K562 (cell line): ENCODE results near the gene ATAD2B. TPM values are rescaled to one million over a fixed set of nuclear protein-coding genes. Genes with fewer than 3 reads are reported as not detected.
A peak's percentile ranks its signal among the peaks of the same experiment; 100 is the strongest.

Source experiments
- ATAC-seq: fragments of 200-7000 bp; cut with Tn5 transposase; 3 replicates; pipeline ENCODE4 v1.9.1; 2020; ENCODE audit warnings: moderate library complexity
- BruUV-seq: library from RNA; stranded (reverse); fragments of 400-500 nt; replicated peaks from 2 replicates; lab custom pipeline; 2021; lab: Mats Ljungman, UMichigan
- CTCF ChIA-PET: fragments of 300-600 bp; formaldehyde crosslinking; extraction: SDS; loops from one replicate; lab custom pipeline; 2021; ENCODE audit warnings: low intra/inter-chr PET ratio; lab: Yijun Ruan, JAX
- POLR2A ChIA-PET: fragments of 300-600, 350-650 bp; sonication (Branson Sonifier 250); formaldehyde crosslinking; extraction: SDS; loops from one replicate; lab custom pipeline; 2021; ENCODE audit warnings: antibody characterized with exemption, inconsistent platforms; lab: Yijun Ruan, JAX
- DNase-seq, 4 experiments: peaks; one replicate each; pipeline versions ENCODE4 v3.0.0 to v3.0.0-alpha.2; 2011 to 2018; ENCODE audit warnings: low spot score in 3 of 4, mixed read lengths in 3 of 4; ENCODE audit errors: extremely low read depth in 1 of 4
- FAIRE-seq: peaks from 2 replicates; lab custom pipeline; 2011; peaks lifted over from hg19 to GRCh38; lab: Jason Lieb, UNC
- H2AFZ ChIP-seq: 2 replicates; pipeline ENCODE4 v1.6.0; 2011; ENCODE audit warnings: low read depth, low read length, control low read depth, inconsistent platforms
- H3K27ac ChIP-seq: fragments of 200-600 bp; 3 replicates; pipeline ENCODE4 v1.8.0; 2011; ENCODE audit warnings: low read depth, mild to moderate bottlenecking, control low read depth, inconsistent platforms, low read length, moderate library complexity, mixed read lengths; ENCODE audit errors: extremely low read depth
- H3K27me3 ChIP-seq, 2 experiments: fragments of 300-600 bp in 1 of 2; 2 replicates in 1 of 2; 3 replicates in 1 of 2; pipeline versions ENCODE4 v1.6.0 to v1.8.0; 2011; ENCODE audit warnings: inconsistent platforms in 2 of 2, low read length in 2 of 2, mild to moderate bottlenecking in 1 of 2, mixed read lengths in 1 of 2, moderate library complexity in 1 of 2; ENCODE audit not compliant: control insufficient read depth in 2 of 2, insufficient read depth in 2 of 2
- H3K36me3 ChIP-seq: fragments of 300-600 bp; 3 replicates; pipeline ENCODE4 v1.8.0; 2011; ENCODE audit warnings: mild to moderate bottlenecking, low read length, inconsistent platforms; ENCODE audit not compliant: control insufficient read depth, insufficient read depth
- H3K4me1 ChIP-seq, 2 experiments: fragments of 200-600 bp in 1 of 2; replicated peaks in 1 of 2; 2 replicates in 1 of 2; 3 replicates in 1 of 2; pipeline versions ENCODE4 v1.5.1 to v1.8.0; 2011; ENCODE audit warnings: inconsistent platforms in 2 of 2, low read length in 2 of 2, mild to moderate bottlenecking in 1 of 2, mixed read lengths in 1 of 2, moderate library complexity in 1 of 2; ENCODE audit not compliant: control insufficient read depth in 2 of 2, insufficient read depth in 2 of 2
- H3K4me2 ChIP-seq: 2 replicates; pipeline ENCODE4 v1.6.1; 2011; ENCODE audit warnings: low read length, control low read depth, inconsistent platforms, mixed read lengths; ENCODE audit not compliant: insufficient read depth
- H3K4me3 ChIP-seq: fragments of 200-600 bp; sonication (generic), shearing (Covaris generic); 2 replicates; pipeline ENCODE4 v1.5.1; 2016; ENCODE audit warnings: control low read depth, inconsistent platforms
- H3K79me2 ChIP-seq: fragments of 200-600 bp; 3 replicates; pipeline ENCODE4 v1.8.0; 2011; ENCODE audit warnings: low read length, inconsistent platforms; ENCODE audit not compliant: control insufficient read depth, insufficient read depth
- H3K9ac ChIP-seq, 2 experiments: 2 replicates each; pipeline versions ENCODE4 v1.6.0 to v1.6.1; 2011; ENCODE audit warnings: low read depth in 2 of 2, low read length in 2 of 2, control low read depth in 1 of 2, inconsistent platforms in 1 of 2, mild to moderate bottlenecking in 1 of 2, mixed read lengths in 1 of 2; ENCODE audit not compliant: insufficient read depth in 1 of 2
- H3K9me1 ChIP-seq: one replicate; pipeline ENCODE4 v1.6.0; 2011; ENCODE audit warnings: inconsistent platforms, mild to moderate bottlenecking, low read length, moderate library complexity; ENCODE audit not compliant: control insufficient read depth, insufficient read depth
- H3K9me3 ChIP-seq: replicated peaks from 2 replicates; pipeline ENCODE4 v1.5.1; 2011; ENCODE audit warnings: low read depth, low read length, inconsistent platforms; ENCODE audit not compliant: control insufficient read depth, insufficient read depth
- H4K20me1 ChIP-seq: replicated peaks from 2 replicates; pipeline ENCODE4 v1.6.1; 2011; ENCODE audit warnings: low read length, inconsistent platforms, mixed read lengths; ENCODE audit not compliant: control insufficient read depth, insufficient read depth
- CEBPG ChIP-seq, 3 experiments: fragments of 200-800 bp in 1 of 3; sonication (Bioruptor generic) in 1 of 3; sonication (generic) in 1 of 3; formaldehyde crosslinking in 1 of 3; IDR thresholded peaks in 2 of 3; conservative IDR thresholded peaks in 1 of 3; 2 replicates each; pipeline versions ENCODE4 v1.6.1 to v1.8.0; 2016 to 2022; ENCODE audit warnings: missing compliant biosample characterization in 2 of 3, missing genetic modification characterization in 2 of 3, mild to moderate bottlenecking in 1 of 3, missing genetic modification reagents in 1 of 3
- RFX7 ChIP-seq: fragments of 250-450 bp; sonication (Bioruptor Pico); IDR thresholded peaks from 2 replicates; pipeline ENCODE4 v1.5.1; 2021; ENCODE audit warnings: mild to moderate bottlenecking
- WGBS: fragments of 100-300 bp; shearing (Covaris generic); methylation state at CpG from one replicate; pipeline ENCODE4 v1.1.6; 2016; ENCODE audit warnings: low coverage, mixed read lengths; ENCODE audit not compliant: insufficient coverage; ENCODE audit errors: missing lambda C conversion rate; 5-methylcytosine and 5-hydroxymethylcytosine counted together
- in situ Hi-C: fragments of 300-500 bp; cut with MboI; formaldehyde crosslinking; loops from 4 replicates; pipeline ENCODE4 v1.15.0; 2018; ENCODE audit warnings: inconsistent platforms, mixed read lengths
- intact Hi-C: fragments of 100-400 bp; cut with micrococcal nuclease; formaldehyde crosslinking; loops from 2 replicates; pipeline ENCODE4 v1.14.2; 2022
- polyA plus RNA-seq, 8 experiments: library from polyadenylated mRNA; depleted of rRNA in 4 of 8; stranded (reverse) in 5 of 8; unstranded in 3 of 8; fragments of >200 nt; fragmentation: Nextera tagmentation in 2 of 8; fragmentation: Illumina TruSeq in 1 of 8; extraction: Ambion mirVana in 2 of 8; extraction: Trizol in 1 of 8; gene quantifications; 2 replicates each; pipeline versions ENCODE4 v1.2.1 to v1.2.3, GENCODE V29; 2011 to 2014; ENCODE audit warnings: inconsistent platforms in 1 of 8, missing spikeins in 1 of 8
- total RNA-seq, 7 experiments: library from RNA; depleted of rRNA in 6 of 7; stranded (reverse); fragments of >200 nt in 6 of 7; fragmentation: Illumina TruSeq in 2 of 7; extraction: Trizol in 2 of 7; gene quantifications; 2 replicates each; pipeline versions ENCODE4 v1.2.1 to v1.2.3, GENCODE V29; 2011 to 2021; ENCODE audit warnings: low replicate concordance in 1 of 7
- TF ChIP-seq, protein P1 (sequence below): fragments of 250-450 bp; sonication (Bioruptor Pico); IDR thresholded peaks from 2 replicates; pipeline ENCODE4 v1.9.0; 2021; ENCODE audit warnings: mild to moderate bottlenecking, inconsistent platforms
- TF ChIP-seq, protein P2 (sequence below), 2 experiments: fragments of 450-650 bp in 1 of 2; sonication (generic) in 1 of 2; formaldehyde crosslinking in 1 of 2; IDR thresholded peaks in 1 of 2; conservative IDR thresholded peaks in 1 of 2; 2 replicates each; pipeline versions ENCODE4 v1.6.1 to v1.8.1; 2016 to 2023; ENCODE audit warnings: mild to moderate bottlenecking in 2 of 2, moderate library complexity in 2 of 2, inconsistent platforms in 1 of 2, missing genetic modification reagents in 1 of 2

ATAD2B gene
- total and polyA plus RNA-seq, 9 of the 15 experiments (the other 6 are each of a cell fraction or from before 2014, with no cell fraction given) = 3.2 to 21.6 (median 11.4) TPM

DNA sequence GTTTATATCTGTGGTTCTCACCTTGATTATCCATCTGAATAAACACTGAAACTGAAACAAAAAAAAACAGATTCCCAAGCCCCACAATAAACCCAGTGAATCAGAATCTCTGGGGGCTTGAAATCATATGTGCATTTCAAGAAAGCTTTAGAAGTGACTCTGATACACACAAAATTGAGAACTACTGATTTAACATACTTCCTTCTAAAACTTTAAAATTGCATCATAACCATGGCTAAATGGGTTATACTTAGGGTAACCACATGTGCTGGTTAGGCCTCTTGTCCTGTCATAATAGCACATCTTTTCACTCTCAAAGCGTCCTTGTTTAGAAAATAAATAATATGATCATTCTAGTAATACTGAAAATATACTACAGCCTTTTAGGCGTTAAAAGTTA is 100.9 kb downstream of the ATAD2B start:
- H3K79me2 ChIP-seq = no peaks in the 10 kb centered on the region
- CTCF ChIA-PET = interaction anchor here (0.6 kb wide), 1 partner anchor 1866 kb away, joined by 3 read pairs; no protein-coding TSS in a partner anchor
- in situ Hi-C loops = no loop called here
- H3K27me3 ChIP-seq = no peaks in the 10 kb centered on the region
- peaks cover 20% of the 10 kb centered on the region; the same call in 2 of the 3 replicates for H3K36me3 ChIP-seq
- no peak overlapping the region for H3K4me3 ChIP-seq
- no peak overlapping the region for H3K27ac ChIP-seq
- intact Hi-C loops = loop anchor here (5.0 to 10.0 kb wide), 3 partner anchors 101 to 559 kb away; partner anchors contain the start of genes ATAD2B and MFSD2B
- WGBS = 72% methylated on average over 2 of the region's 2 CpGs
- no peak for ATAC-seq
- H3K9me1 ChIP-seq = no peaks in the 10 kb centered on the region
- no peak for DNase-seq
- POLR2A ChIA-PET = no interaction called here
- TF ChIP-seq, protein P1, sequence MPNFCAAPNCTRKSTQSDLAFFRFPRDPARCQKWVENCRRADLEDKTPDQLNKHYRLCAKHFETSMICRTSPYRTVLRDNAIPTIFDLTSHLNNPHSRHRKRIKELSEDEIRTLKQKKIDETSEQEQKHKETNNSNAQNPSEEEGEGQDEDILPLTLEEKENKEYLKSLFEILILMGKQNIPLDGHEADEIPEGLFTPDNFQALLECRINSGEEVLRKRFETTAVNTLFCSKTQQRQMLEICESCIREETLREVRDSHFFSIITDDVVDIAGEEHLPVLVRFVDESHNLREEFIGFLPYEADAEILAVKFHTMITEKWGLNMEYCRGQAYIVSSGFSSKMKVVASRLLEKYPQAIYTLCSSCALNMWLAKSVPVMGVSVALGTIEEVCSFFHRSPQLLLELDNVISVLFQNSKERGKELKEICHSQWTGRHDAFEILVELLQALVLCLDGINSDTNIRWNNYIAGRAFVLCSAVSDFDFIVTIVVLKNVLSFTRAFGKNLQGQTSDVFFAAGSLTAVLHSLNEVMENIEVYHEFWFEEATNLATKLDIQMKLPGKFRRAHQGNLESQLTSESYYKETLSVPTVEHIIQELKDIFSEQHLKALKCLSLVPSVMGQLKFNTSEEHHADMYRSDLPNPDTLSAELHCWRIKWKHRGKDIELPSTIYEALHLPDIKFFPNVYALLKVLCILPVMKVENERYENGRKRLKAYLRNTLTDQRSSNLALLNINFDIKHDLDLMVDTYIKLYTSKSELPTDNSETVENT (CRISPR knock-in tag) = no peak
- TF ChIP-seq CEBPG (CRISPR knock-in tag; IDR thresholded peaks at IDR 0.05) (no peak), CEBPG (tag; conservative IDR thresholded peaks at IDR 0.05 in 1 of 2, IDR thresholded peaks at IDR 0.05 in 1 of 2) (peak in 1 of 2 experiments; percentile 50; a peak in 2 of 4 replicates), RFX7 (CRISPR knock-in tag) (no peak)
- TF ChIP-seq, protein P2, sequence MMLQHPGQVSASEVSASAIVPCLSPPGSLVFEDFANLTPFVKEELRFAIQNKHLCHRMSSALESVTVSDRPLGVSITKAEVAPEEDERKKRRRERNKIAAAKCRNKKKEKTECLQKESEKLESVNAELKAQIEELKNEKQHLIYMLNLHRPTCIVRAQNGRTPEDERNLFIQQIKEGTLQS (IDR thresholded peaks at IDR 0.05) = peak; percentile 49
- TF ChIP-seq, protein P2 (CRISPR knock-in tag; conservative IDR thresholded peaks at IDR 0.05) = no peak
- TF ChIP-seq, all 486 proteins: peak for 2
- H3K4me2 ChIP-seq = no peak overlapping the region
- no peaks in the 10 kb centered on the region for H4K20me1 ChIP-seq
- H3K9ac ChIP-seq = no peak overlapping the region
- no peaks in the 10 kb centered on the region for H3K9me3 ChIP-seq
- H2AFZ ChIP-seq = no peak overlapping the region
- BruUV-seq = no TSS peak
- no peak for FAIRE-seq
- H3K4me1 ChIP-seq = no peaks in the 10 kb centered on the region
